GM12865 (cell line): ENCODE results near the gene SF3A1.
"Not testable (repeated sequence)": the region's sequence is repeated elsewhere in the genome, so short reads cannot be mapped to it uniquely, and the experiment has no call there.

Experiments
- DNase-seq: peaks from one replicate; pipeline ENCODE4 v3.0.0; 2010; ENCODE audit warnings: low read depth
- H3K4me3 ChIP-seq: 2 replicates; pipeline ENCODE4 v1.5.1; 2011; ENCODE audit warnings: mild to moderate bottlenecking, low read depth, low read length, control low read depth
- CTCF ChIP-seq: IDR thresholded peaks from 2 replicates; pipeline ENCODE4 v1.5.1; 2011; ENCODE audit warnings: low read length, control low read depth, low read depth, inconsistent platforms; ENCODE audit not compliant: insufficient read depth; ENCODE audit errors: missing control alignments

Gene SF3A1

GRCh38 chr22:30347255-30347892, 9.3 kb downstream of the SF3A1 start:
- DNase-seq: peak; percentile 47
- TF ChIP-seq CTCF: no peak
- no peak overlapping the region for H3K4me3 ChIP-seq

GRCh38 chr22:30344447-30345200, 12.1 kb downstream of the SF3A1 start:
- no peak overlapping the region for H3K4me3 ChIP-seq
- no peak for DNase-seq
- no peak for TF ChIP-seq CTCF

GRCh38 chr22:30340911-30341685, 15.6 kb downstream of the SF3A1 start:
- TF ChIP-seq CTCF: no peak
- no peak for DNase-seq
- H3K4me3 ChIP-seq: no peak overlapping the region

- no peak for DNase-seq
- no peak overlapping the region for H3K4me3 ChIP-seq
- TF ChIP-seq CTCF: no peak
Observed at GRCh38 chr22:30338802-30339201, 17.9 kb downstream of the SF3A1 start.

GRCh38 chr22:30338341-30338740, 18.4 kb downstream of the SF3A1 start:
- not testable (repeated sequence) for H3K4me3 ChIP-seq, DNase-seq

GRCh38 chr22:30337461-30337778, 19.3 kb downstream of the SF3A1 start:
- H3K4me3 ChIP-seq: no peak overlapping the region
- no peak for TF ChIP-seq CTCF
- no peak for DNase-seq

GRCh38 chr22:30336752-30337460, 19.8 kb downstream of the SF3A1 start:
- no peak for TF ChIP-seq CTCF
- H3K4me3 ChIP-seq: no peak overlapping the region
- DNase-seq: no peak
